GM19035 (cell line): ENCODE data around the gene PRF1.
"Not testable (repeated sequence)": the region's sequence is repeated elsewhere in the genome, so short reads cannot be mapped to it uniquely, and the experiment has no call there.

ENCODE experiments used
- ATAC-seq: cut with Tn5 transposase; IDR thresholded peaks from one replicate; pipeline ENCODE4 v1.9.1; 2021; ENCODE audit not compliant: unreplicated experiment

PRF1 gene

GRCh38 chr10:70602665-70603448 lies at the start of gene PRF1:
Gene PRF1 (minus strand): TSS chr10:70602741. CDS start chr10:70600902, 1,839 bp downstream.
- no peak for ATAC-seq

- ATAC-seq: no peak
These were observed 49.1 kb upstream of the PRF1 start for GRCh38 chr10:70651661-70652060.

GRCh38 chr10:70650718-70651117 lies 48.2 kb upstream of the PRF1 start:
- ATAC-seq: no peak

GRCh38 chr10:70650104-70650503 lies 47.6 kb upstream of the PRF1 start:
- ATAC-seq: no peak

GRCh38 chr10:70649526-70649925 lies 47.0 kb upstream of the PRF1 start:
- ATAC-seq: no peak

GRCh38 chr10:70648427-70648826 lies 45.9 kb upstream of the PRF1 start:
- no peak for ATAC-seq

- no peak for ATAC-seq
These were observed 44.5 kb upstream of the PRF1 start for GRCh38 chr10:70647086-70647485.

- not testable (repeated sequence) for ATAC-seq
These were observed 42.4 kb upstream of the PRF1 start for GRCh38 chr10:70644959-70645358.

- ATAC-seq: not testable (repeated sequence)
These were observed 40.7 kb upstream of the PRF1 start for GRCh38 chr10:70643272-70643671.

GRCh38 chr10:70639640-70640383 lies 37.3 kb upstream of the PRF1 start:
- not testable (repeated sequence) for ATAC-seq

GRCh38 chr10:70634515-70634914 lies 32.0 kb upstream of the PRF1 start:
- ATAC-seq: not testable (repeated sequence)

GRCh38 chr10:70634011-70634410 lies 31.5 kb upstream of the PRF1 start:
- ATAC-seq: no peak

- ATAC-seq: not testable (repeated sequence)
These were observed 29.2 kb upstream of the PRF1 start for GRCh38 chr10:70631735-70632134.

GRCh38 chr10:70629338-70629737 lies 26.8 kb upstream of the PRF1 start:
- no peak for ATAC-seq

- ATAC-seq: no peak
These were observed 23.5 kb upstream of the PRF1 start for GRCh38 chr10:70626056-70626455.

GRCh38 chr10:70622981-70623844 lies 20.7 kb upstream of the PRF1 start:
- no peak for ATAC-seq

GRCh38 chr10:70622541-70622940 lies 20.0 kb upstream of the PRF1 start:
- no peak for ATAC-seq

- ATAC-seq: no peak
These were observed 19.1 kb upstream of the PRF1 start for GRCh38 chr10:70621503-70622078.

GRCh38 chr10:70620020-70620289 lies 17.4 kb upstream of the PRF1 start:
- ATAC-seq: no peak

GRCh38 chr10:70619271-70620019 lies 16.9 kb upstream of the PRF1 start:
- no peak for ATAC-seq
